Measurements from ENCODE around the gene C1orf141.

The C1orf141 gene

DNA sequence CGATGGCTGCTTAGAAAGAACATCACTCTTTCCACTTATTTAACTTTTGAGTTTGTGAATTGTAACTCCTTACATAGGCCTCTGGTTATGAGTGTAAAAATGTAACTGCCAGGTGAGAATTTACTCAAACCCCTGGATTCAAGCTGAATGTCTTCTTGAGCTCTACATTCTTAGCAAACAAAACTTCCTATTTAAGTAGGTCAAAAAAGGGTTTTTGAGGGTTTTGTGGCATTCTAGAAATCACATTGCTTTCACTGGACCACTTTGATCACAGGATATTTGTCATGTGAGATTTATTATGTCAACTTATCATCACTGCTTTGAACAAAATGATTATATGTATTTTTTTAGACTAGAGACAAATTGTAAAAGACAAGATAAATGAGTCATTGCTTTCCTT, 37.2 kb upstream of the C1orf141 start:
- Histone ChIP-seq H3K79me2 (ENCODE audit: insufficient read depth, low read depth) (no peaks in the 10 kb centered on the region), H3K4me3 (IDR thresholded peaks at IDR 0.05; ENCODE audit: insufficient read depth, low read depth, low read length) (no peak overlapping the region), H3K27me3 (ENCODE audit: insufficient read depth, low read depth) (no peaks in the 10 kb centered on the region), H3K36me3 (ENCODE audit: insufficient read depth) (no peaks in the 10 kb centered on the region), H3K4me2 (no peak overlapping the region), H3K9ac (no peak overlapping the region), H2AFZ (ENCODE audit: low read depth) (no peak overlapping the region), H3K27ac (no peak overlapping the region), H4K20me1 (ENCODE audit: insufficient read depth) (no peaks in the 10 kb centered on the region), H3K4me1 (ENCODE audit: low read depth, poor library complexity, severe bottlenecking) (peaks cover 5% of the 10 kb centered on the region)
- TF ChIP-seq CTCF (conservative IDR thresholded peaks at IDR 0.05; ENCODE audit: low read depth, low read length) = no peak

DNA sequence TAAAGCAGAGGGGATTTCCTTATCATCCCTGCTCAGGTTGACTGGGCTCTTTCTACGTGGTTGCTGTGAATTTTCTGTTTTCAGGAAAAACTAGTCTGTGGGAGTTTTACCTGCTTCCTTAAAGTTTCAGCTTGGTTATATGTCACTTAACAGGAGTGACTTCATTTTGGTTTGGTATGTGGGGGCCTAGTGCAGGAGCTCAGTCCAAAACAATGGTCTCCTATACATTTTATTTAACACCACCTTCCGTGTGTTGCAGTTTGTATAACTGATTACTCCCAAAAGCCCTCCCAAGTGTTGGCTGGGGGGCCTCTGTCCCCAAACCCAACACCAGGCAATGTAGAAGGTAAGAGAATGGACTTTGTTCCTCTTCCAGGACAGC, 36.8 kb upstream of the C1orf141 start:
- Histone ChIP-seq H3K4me1 (ENCODE audit: low read depth, poor library complexity, severe bottlenecking) (peaks cover 5% of the 10 kb centered on the region), H3K4me2 (no peak overlapping the region), H3K27ac (no peak overlapping the region), H2AFZ (ENCODE audit: low read depth) (no peak overlapping the region), H3K79me2 (ENCODE audit: insufficient read depth, low read depth) (no peaks in the 10 kb centered on the region), H3K4me3 (IDR thresholded peaks at IDR 0.05; ENCODE audit: insufficient read depth, low read depth, low read length) (no peak overlapping the region), H4K20me1 (ENCODE audit: insufficient read depth) (no peaks in the 10 kb centered on the region), H3K36me3 (ENCODE audit: insufficient read depth) (no peaks in the 10 kb centered on the region), H3K27me3 (ENCODE audit: insufficient read depth, low read depth) (no peaks in the 10 kb centered on the region), H3K9ac (no peak overlapping the region)
- no peak for TF ChIP-seq CTCF (conservative IDR thresholded peaks at IDR 0.05; ENCODE audit: low read depth, low read length)

DNA sequence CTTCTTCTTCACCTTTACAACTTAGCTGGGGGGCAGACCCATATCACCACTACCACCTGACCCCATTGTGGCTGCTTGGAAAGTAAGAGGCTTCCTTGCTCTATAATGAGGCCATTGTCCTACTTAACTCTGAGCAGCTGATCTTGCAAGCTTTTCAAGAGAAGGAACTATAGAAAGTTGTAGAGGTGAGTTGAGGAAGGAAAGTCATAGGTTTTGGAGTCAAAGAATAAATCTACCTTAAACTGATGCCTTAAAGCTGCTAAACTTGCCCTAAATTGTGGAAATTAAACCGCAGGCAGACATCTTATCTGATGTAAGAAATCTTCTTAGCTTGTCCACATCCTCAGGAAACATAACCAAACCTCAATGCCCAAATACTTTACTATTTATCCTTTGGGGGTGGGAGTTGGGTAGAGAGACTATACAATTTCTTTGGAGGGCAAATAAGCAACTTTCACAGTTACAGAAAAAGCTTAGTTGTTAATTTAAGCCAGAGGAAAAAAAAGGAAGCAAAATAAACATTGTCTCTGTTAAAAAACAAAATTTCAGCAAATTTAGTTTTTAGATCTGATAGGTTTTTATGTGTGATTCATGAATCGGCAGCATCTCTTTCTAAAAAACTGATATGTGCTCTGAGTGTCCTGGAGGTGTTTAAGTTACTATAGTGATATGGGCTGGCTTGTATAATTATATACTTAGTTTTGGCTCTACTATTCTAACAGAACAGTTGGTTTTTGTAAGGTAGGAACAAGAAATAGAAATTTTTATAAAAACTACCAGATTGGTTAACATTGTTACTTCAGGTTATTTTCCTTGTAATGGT, 36.2 kb upstream of the C1orf141 start:
- TF ChIP-seq CTCF (conservative IDR thresholded peaks at IDR 0.05; ENCODE audit: low read depth, low read length) = no peak

DNA sequence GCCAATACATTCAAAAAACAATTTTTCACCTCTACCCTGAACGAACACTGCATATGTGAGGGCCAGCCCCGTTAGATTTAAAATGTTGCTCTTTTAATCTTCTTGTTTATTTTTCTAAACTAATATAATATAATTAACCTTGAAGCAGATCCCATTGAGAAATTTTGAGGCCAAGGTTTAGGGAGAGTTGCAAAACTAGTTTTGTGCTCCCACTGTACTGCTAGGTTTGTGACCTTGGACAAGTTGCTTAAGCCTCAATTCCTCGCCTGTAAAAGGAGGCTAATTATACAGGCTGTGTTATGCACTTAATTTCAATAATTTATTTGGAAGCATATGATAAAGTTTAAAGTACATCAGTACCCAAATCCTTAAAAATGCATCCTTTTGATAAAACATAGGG, 35.2 kb upstream of the C1orf141 start:
- H3K9ac ChIP-seq = no peak overlapping the region
- H4K20me1 ChIP-seq (ENCODE audit: insufficient read depth) = no peaks in the 10 kb centered on the region
- no peak overlapping the region for H3K4me2 ChIP-seq
- no peak overlapping the region for H3K27ac ChIP-seq
- no peak for TF ChIP-seq CTCF (conservative IDR thresholded peaks at IDR 0.05; ENCODE audit: low read depth, low read length)
- no peak overlapping the region for H2AFZ ChIP-seq (ENCODE audit: low read depth)
- H3K79me2 ChIP-seq (ENCODE audit: insufficient read depth, low read depth) = no peaks in the 10 kb centered on the region
- H3K36me3 ChIP-seq (ENCODE audit: insufficient read depth) = no peaks in the 10 kb centered on the region
- peaks cover 5% of the 10 kb centered on the region for H3K4me1 ChIP-seq (ENCODE audit: low read depth, poor library complexity, severe bottlenecking)
- H3K27me3 ChIP-seq (ENCODE audit: insufficient read depth, low read depth) = no peaks in the 10 kb centered on the region
- H3K4me3 ChIP-seq (IDR thresholded peaks at IDR 0.05; ENCODE audit: insufficient read depth, low read depth, low read length) = no peak overlapping the region

More for the DNA sequence above, 36.2 kb upstream of the C1orf141 start:
- H3K4me1 ChIP-seq (ENCODE audit: low read depth, poor library complexity, severe bottlenecking) = peaks cover 5% of the 10 kb centered on the region
- no peaks in the 10 kb centered on the region for H3K79me2 ChIP-seq (ENCODE audit: insufficient read depth, low read depth)
- no peaks in the 10 kb centered on the region for H3K36me3 ChIP-seq (ENCODE audit: insufficient read depth)
- H3K4me3 ChIP-seq (IDR thresholded peaks at IDR 0.05; ENCODE audit: insufficient read depth, low read depth, low read length) = no peak overlapping the region
- no peak overlapping the region for H2AFZ ChIP-seq (ENCODE audit: low read depth)
- H3K9ac ChIP-seq = no peak overlapping the region
- H3K27ac ChIP-seq = no peak overlapping the region
- H3K27me3 ChIP-seq (ENCODE audit: insufficient read depth, low read depth) = no peaks in the 10 kb centered on the region
- H4K20me1 ChIP-seq (ENCODE audit: insufficient read depth) = no peaks in the 10 kb centered on the region
- no peak overlapping the region for H3K4me2 ChIP-seq

Data from KMS-11 (cell line).